Ishikawa (cell line): Measurements from ENCODE around the gene ACACA.

Source experiments
- CEBPB ChIP-seq: IDR thresholded peaks from 2 replicates; pipeline ENCODE4 v1.6.1; 2012
- CREB1 ChIP-seq: IDR thresholded peaks from 2 replicates; pipeline ENCODE4 v1.6.1; 2012; ENCODE audit warnings: low read depth
- MAX ChIP-seq: IDR thresholded peaks from 2 replicates; pipeline ENCODE4 v1.6.1; 2012
- NFIC ChIP-seq: IDR thresholded peaks from 2 replicates; pipeline ENCODE4 v1.6.1; 2012
- REST ChIP-seq: IDR thresholded peaks from 2 replicates; pipeline ENCODE4 v1.6.1; 2012; ENCODE audit warnings: low read depth, mild to moderate bottlenecking

DNA sequence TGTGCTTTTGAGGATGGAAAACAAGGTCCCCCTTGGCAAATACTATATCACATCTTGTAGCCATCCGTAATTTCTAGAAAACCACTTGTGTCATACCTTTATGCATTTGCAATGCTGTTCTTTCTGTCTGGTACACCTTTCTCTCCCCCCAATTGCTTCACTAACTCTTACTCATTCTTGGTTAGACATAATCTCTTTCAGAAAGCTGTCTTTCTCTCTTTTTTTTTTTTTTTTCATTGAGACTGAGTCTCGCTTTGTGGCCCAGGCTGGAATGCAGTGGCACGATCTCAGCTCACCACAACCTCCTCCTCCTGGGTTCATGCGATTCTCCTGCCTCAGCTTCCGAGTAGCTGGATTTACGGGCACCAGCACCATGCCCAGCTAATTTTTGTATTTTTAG lies 125.8 kb downstream of the ACACA start:
- TF ChIP-seq MAX (no peak), CREB1 (no peak), CEBPB (no peak), REST (no peak), NFIC (no peak)
